Activated T-helper 1 cell treated with anti-CD3 and anti-CD28 coated beads, Interleukin-12 subunit alpha, Interleukin-12 subunit beta, Interleukin-2, Interleukin-4 antibody, amounts not matched to agents 30 ng/mL and 10 ng/mL and 1 ng/mL, durations not matched to agents 14 hours and 24 hours and 36 hours (primary cell): ENCODE measurements around the gene OGFOD2. TPM values are rescaled to one million over a fixed set of nuclear protein-coding genes. Genes with fewer than 3 reads are reported as not detected.

Experiments
- DNase-seq: peaks from one replicate; pipeline ENCODE4 v3.0.0; 2021; ENCODE audit warnings: low spot score
- H3K27ac Mint-ChIP-seq: one replicate; pipeline ENCODE4 v1.8.0; 2021; ENCODE audit warnings: mild to moderate bottlenecking, mixed read lengths
- H3K27me3 Mint-ChIP-seq: one replicate; pipeline ENCODE4 v1.8.0; 2022; ENCODE audit warnings: mild to moderate bottlenecking, moderate library complexity, mixed read lengths; ENCODE audit not compliant: insufficient read depth
- H3K36me3 Mint-ChIP-seq: one replicate; pipeline ENCODE4 v1.8.0; 2021; ENCODE audit warnings: low read depth, mixed read lengths
- H3K4me1 Mint-ChIP-seq: one replicate; pipeline ENCODE4 v1.8.0; 2021; ENCODE audit warnings: low read depth, mixed read lengths
- H3K4me3 Mint-ChIP-seq: one replicate; pipeline ENCODE4 v1.8.0; 2021; ENCODE audit warnings: mild to moderate bottlenecking, moderate library complexity, mixed read lengths
- H3K9me3 Mint-ChIP-seq: one replicate; pipeline ENCODE4 v1.8.0; 2021; ENCODE audit warnings: mixed read lengths
- intact Hi-C: fragments of 100-400 bp; cut with micrococcal nuclease; formaldehyde crosslinking; loops from one replicate; pipeline ENCODE4 v1.15.1; 2024
- total RNA-seq: library from RNA; stranded (reverse); gene quantifications from 2 replicates; pipeline ENCODE4 v1.2.3, GENCODE V29; 2022

The OGFOD2 gene
- total RNA-seq, 1 donor from 2014 or later, result 22.1 TPM

DNA sequence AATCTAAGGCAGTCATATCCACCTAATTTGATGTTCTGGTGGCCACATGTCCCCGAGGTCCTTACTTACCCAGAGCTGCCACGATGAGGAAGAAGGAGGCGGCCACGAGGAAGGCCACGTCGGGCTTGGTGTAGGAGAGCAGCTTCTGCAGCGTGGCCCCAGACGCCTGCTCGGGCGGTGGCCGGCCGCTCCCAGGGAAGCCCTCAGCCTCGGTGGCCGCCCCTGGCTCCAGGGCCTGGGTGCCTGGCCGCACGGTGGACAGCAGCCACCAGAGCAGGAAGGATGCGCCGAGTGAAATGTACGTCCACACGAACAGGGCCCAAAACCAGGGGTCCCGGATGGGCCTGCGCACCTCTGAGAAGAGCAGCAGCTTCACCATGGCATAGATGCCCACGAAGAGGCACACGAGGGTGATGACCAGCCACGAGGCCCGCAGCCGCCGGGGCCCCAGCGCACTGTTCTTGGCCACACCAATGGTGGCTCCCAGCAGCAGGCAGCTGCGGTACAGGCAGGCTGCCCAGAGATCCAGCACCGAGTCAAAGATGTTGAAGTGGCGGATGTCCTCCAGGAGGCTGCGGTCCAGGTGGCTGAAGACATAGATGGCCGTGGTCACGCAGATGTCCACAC is 15.4 kb upstream of the OGFOD2 start:
- Mint-ChIP-seq H3K27ac (no peak overlapping the region), H3K36me3 (no peaks in the 10 kb centered on the region), H3K9me3 (no peaks in the 10 kb centered on the region), H3K4me1 (peaks cover 2% of the 10 kb centered on the region), H3K27me3 (no peaks in the 10 kb centered on the region), H3K4me3 (no peak overlapping the region)
- intact Hi-C loops, result loop anchor here (10.0 kb wide), 1 partner anchor 325 kb away; no protein-coding TSS in a partner anchor
- no peak for DNase-seq

- Mint-ChIP-seq H3K36me3 (no peaks in the 10 kb centered on the region), H3K4me3 (no peak overlapping the region), H3K9me3 (no peaks in the 10 kb centered on the region), H3K4me1 (peaks cover 6% of the 10 kb centered on the region), H3K27ac (no peak overlapping the region), H3K27me3 (peaks cover 4% of the 10 kb centered on the region)
- intact Hi-C loops, result loop anchor here (10.0 kb wide), 1 partner anchor 325 kb away; no protein-coding TSS in a partner anchor
- no peak for DNase-seq
These were observed 14.9 kb upstream of the OGFOD2 start for GRCh38 chr12:122960193-122960569.

DNA sequence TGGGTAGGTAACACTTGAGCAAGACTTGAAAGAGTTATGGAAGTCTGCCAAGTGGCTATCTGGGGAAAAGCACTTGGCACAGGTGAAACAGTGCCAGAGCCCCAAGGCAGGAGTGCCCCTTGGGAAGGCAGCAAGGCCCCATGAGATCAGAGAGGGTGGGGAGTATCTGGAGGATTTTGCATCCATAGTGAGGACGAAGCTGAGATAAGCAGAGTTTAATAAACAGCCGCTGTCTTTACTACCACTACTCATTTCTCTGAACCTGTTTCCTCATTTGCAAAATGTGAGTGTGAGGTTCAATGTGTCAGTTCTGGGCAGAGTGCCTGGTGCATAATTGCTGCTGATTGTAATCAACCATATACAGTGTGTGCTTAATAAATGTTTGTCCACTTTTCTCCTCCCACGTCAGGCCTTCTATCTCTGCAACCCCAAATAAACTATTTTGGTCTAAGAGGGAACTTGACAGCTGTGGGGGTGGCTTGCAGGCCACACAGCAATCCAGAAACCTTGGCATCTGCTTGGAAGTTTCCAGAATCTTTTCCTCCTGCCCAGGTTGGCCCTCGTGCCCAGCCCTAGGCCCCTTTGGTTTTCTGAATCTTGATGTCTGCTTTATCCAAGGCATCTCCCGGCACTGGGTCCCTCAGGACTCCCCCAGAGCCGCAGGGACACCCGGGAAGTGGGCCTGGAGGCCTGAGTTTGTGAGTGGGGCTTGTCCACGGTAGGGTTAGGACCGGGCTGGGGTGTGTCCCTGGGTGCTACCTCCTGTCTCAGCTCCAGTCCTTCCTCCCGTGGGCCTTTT is 13.3 kb upstream of the OGFOD2 start:
- Mint-ChIP-seq H3K4me1 (peaks cover 8% of the 10 kb centered on the region), H3K27me3 (peaks cover 5% of the 10 kb centered on the region), H3K9me3 (no peaks in the 10 kb centered on the region), H3K4me3 (no peak overlapping the region), H3K36me3 (no peaks in the 10 kb centered on the region), H3K27ac (no peak overlapping the region)
- intact Hi-C loops, result loop anchor here (10.0 kb wide), 1 partner anchor 327 kb away; no protein-coding TSS in a partner anchor
- DNase-seq, result no peak

- Mint-ChIP-seq H3K4me3 (no peak overlapping the region), H3K9me3 (no peaks in the 10 kb centered on the region)
These were observed 11.1 kb upstream of the OGFOD2 start for GRCh38 chr12:122963941-122964265.

GRCh38 chr12:122964439-122965257 is 10.4 kb upstream of the OGFOD2 start:
- H3K4me3 Mint-ChIP-seq, result peak overlapping the region; percentile 70
- H3K36me3 Mint-ChIP-seq, result no peaks in the 10 kb centered on the region
- H3K27me3 Mint-ChIP-seq, result peaks cover 13% of the 10 kb centered on the region
- intact Hi-C loops, result loop anchor here (10.0 kb wide), 1 partner anchor 330 kb away; no protein-coding TSS in a partner anchor
- no peak for DNase-seq
- no peaks in the 10 kb centered on the region for H3K9me3 Mint-ChIP-seq
- peaks cover 12% of the 10 kb centered on the region for H3K4me1 Mint-ChIP-seq
- no peak overlapping the region for H3K27ac Mint-ChIP-seq

More at GRCh38 chr12:122963941-122964265, 11.1 kb upstream of the OGFOD2 start:
- no peak for DNase-seq
- Mint-ChIP-seq H3K27ac (no peak overlapping the region), H3K4me1 (peaks cover 12% of the 10 kb centered on the region), H3K36me3 (no peaks in the 10 kb centered on the region), H3K27me3 (peaks cover 12% of the 10 kb centered on the region)
- intact Hi-C loops, result loop anchor here (10.0 kb wide), 1 partner anchor 329 kb away; no protein-coding TSS in a partner anchor

DNA sequence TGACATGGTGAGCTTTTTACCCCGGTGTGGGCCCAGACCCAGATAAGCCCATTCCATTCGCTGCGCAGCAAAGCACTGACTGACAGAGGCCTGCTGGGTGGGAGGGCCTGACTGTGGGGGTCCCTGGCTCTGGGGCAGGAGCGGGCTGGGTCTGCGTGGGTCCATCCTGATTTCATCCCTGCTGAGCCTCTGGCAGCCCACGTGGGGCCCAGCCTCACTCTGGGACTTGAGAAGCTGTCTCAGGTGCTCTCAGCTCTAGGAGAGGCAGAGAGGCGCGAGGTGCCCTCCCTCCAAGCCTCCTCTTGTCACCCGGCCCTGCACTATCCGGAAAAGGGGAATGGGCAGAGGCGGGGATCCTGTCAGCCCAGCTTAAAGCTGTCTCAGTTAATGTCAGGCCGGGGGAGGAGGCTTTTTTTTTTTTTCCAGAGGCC is 9.7 kb upstream of the OGFOD2 start:
- no peak for DNase-seq
- Mint-ChIP-seq H3K4me1 (peaks cover 12% of the 10 kb centered on the region), H3K4me3 (peak overlapping the region; percentile 11), H3K27me3 (peaks cover 16% of the 10 kb centered on the region), H3K9me3 (no peaks in the 10 kb centered on the region), H3K36me3 (no peaks in the 10 kb centered on the region), H3K27ac (no peak overlapping the region)
- intact Hi-C loops, result loop anchor here (10.0 kb wide), 1 partner anchor 331 kb away; no protein-coding TSS in a partner anchor

DNA sequence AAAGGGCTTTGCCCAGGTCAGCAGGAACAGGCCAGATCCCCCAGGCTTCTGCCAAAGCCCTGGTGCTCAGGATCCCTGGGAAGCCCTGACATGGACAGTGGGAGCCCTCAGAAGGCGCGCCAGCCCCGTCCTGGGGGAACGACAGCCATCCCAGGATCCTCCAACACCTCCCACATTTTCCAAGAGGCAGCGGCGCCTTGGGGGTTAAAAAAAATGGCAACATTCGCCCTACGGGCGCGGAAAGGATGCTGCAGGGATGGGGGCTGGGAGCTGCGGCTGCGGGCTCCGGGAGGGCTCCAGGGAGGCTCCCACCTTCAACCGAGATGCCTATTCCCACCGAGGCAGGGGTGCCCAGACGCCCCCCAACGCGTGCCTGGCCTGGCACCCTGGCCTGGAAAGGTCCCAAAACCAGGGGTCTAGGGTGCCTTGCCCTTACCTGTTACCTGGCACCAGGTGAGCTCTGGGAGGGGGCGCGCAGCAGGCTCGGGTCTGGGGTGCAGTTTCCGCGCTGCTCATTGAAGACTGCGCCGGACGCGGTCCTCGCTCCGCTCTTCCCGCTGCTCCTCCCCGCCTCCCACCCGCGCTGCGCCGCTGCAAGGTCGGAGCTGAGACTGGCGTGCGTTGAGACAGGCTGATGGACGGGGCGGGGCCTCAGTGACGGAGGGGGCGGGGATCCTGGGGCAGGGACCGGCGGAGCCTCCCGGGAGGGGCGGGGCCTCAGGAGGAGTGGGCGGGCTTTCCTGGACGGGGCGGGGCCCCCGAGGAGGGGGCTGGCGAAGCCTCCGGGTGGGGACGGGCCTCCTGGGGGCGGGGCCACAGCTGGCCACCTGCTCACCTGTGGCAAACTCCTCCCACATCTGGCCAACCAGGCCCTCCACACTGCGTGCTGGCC is 8.9 kb upstream of the OGFOD2 start, which contains the start of gene ABCB9:
ABCB9 (minus strand) TSS at position 613 of the 892 bp plus-strand sequence. CDS start 6,228 bp downstream, outside the sequence.
- Mint-ChIP-seq H3K4me1 (peaks cover 12% of the 10 kb centered on the region), H3K9me3 (no peaks in the 10 kb centered on the region), H3K36me3 (no peaks in the 10 kb centered on the region), H3K4me3 (peak within 1 kb of the TSS; percentile 37), H3K27me3 (peaks cover 16% of the 10 kb centered on the region), H3K27ac (no peak within 1 kb of the TSS)
- intact Hi-C loops, result loop anchor here (1.0 to 10.0 kb wide), 5 partner anchors 8 to 439 kb away; partner anchors contain the start of genes KNTC1, RSRC2 and SBNO1
- DNase-seq, result peak; percentile 84

GRCh38 chr12:122966743-122967550 is 8.1 kb upstream of the OGFOD2 start:
- H3K27me3 Mint-ChIP-seq, result peaks cover 16% of the 10 kb centered on the region
- peaks cover 12% of the 10 kb centered on the region for H3K4me1 Mint-ChIP-seq
- intact Hi-C loops, result loop anchor here (1.0 to 10.0 kb wide), 5 partner anchors 7 to 440 kb away; partner anchors contain the start of genes KNTC1, RSRC2 and SBNO1
- no peaks in the 10 kb centered on the region for H3K36me3 Mint-ChIP-seq
- peak overlapping the region; percentile 37 for H3K4me3 Mint-ChIP-seq
- no peak overlapping the region for H3K27ac Mint-ChIP-seq
- no peak for DNase-seq
- no peaks in the 10 kb centered on the region for H3K9me3 Mint-ChIP-seq

DNA sequence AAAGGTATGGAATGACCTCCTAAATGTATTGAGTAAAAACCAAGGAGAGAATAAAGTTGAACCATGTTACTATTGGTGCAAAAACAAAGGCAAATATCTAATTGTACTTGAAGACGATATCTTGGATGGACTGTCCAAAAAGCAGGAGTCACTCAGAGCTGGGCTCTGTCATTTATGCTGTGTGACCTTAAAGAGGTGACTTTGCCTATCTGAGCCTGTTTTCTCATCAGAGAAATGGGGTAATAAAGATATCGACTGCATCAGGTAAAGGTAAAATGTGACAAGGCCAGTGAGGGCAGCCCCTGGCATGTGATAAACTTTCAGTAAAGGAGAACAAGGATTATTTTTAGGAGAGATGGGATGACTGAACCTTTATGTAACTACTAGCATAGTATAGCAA is 6.9 kb upstream of the OGFOD2 start:
- Mint-ChIP-seq H3K4me3 (no peak overlapping the region), H3K27ac (no peak overlapping the region), H3K27me3 (peaks cover 16% of the 10 kb centered on the region), H3K9me3 (no peaks in the 10 kb centered on the region), H3K36me3 (no peaks in the 10 kb centered on the region), H3K4me1 (peaks cover 12% of the 10 kb centered on the region)
- intact Hi-C loops, result loop anchor here (10.0 kb wide), 1 partner anchor 333 kb away; no protein-coding TSS in a partner anchor
- no peak for DNase-seq

- H3K9me3 Mint-ChIP-seq, result no peaks in the 10 kb centered on the region
- no peak overlapping the region for H3K4me3 Mint-ChIP-seq
- H3K4me1 Mint-ChIP-seq, result peaks cover 10% of the 10 kb centered on the region
- H3K36me3 Mint-ChIP-seq, result no peaks in the 10 kb centered on the region
- intact Hi-C loops, result loop anchor here (10.0 kb wide), 2 partner anchors 335 to 745 kb away; partner anchors contain the start of gene ATP6V0A2
- DNase-seq, result no peak
- peaks cover 16% of the 10 kb centered on the region for H3K27me3 Mint-ChIP-seq
- no peak overlapping the region for H3K27ac Mint-ChIP-seq
These were observed 5.4 kb upstream of the OGFOD2 start for GRCh38 chr12:122969676-122970075.
